HCT116 (cell line): ENCODE results near the gene PAEP. TPM values are rescaled to one million over a fixed set of nuclear protein-coding genes. Genes with fewer than 3 reads are reported as not detected.

Experiments
- ATAC-seq: fragments of 200-7000 bp; cut with Tn5 transposase; 2 replicates; pipeline ENCODE4 v1.9.1; 2020; ENCODE audit warnings: mild to moderate bottlenecking, moderate library complexity
- BruUV-seq: library from RNA; stranded (reverse); fragments of 400-500 nt; replicated peaks from 2 replicates; lab custom pipeline; 2021; lab: Mats Ljungman, UMichigan
- CTCF ChIA-PET: fragments of 300-600 bp; sonication (Branson Sonifier 250); formaldehyde crosslinking; loops from one replicate; lab custom pipeline; 2021; ENCODE audit warnings: antibody characterized with exemption; lab: Charles Lee
- POLR2A ChIA-PET: fragments of 300-600, 350-600 bp; sonication (Branson Sonifier 250); formaldehyde crosslinking; loops from one replicate; lab custom pipeline; 2021; ENCODE audit warnings: antibody characterized with exemption; lab: Charles Lee
- RAD21 ChIA-PET, 2 experiments: fragments of 300-600 bp; sonication (Branson Sonifier 250); formaldehyde crosslinking; loops; one replicate each; lab custom pipeline; 2023; ENCODE audit warnings: low total read pairs in 2 of 2; ENCODE audit not compliant: uncharacterized antibody in 2 of 2, unreplicated experiment in 2 of 2, low non-redundant PET in 1 of 2; lab: Charles Lee
- DNase-seq: peaks from one replicate; pipeline ENCODE4 v3.0.0-alpha.2; 2010; ENCODE audit warnings: low read depth, low spot score
- H2AFZ ChIP-seq: fragments of 200-600 bp; shearing (Covaris generic), sonication (generic); 2 replicates; pipeline ENCODE4 v1.6.1; 2017; ENCODE audit warnings: low read depth, mixed run types, mixed read lengths, antibody characterized with exemption, low read length; ENCODE audit not compliant: poor library complexity, severe bottlenecking
- H3K27ac ChIP-seq: 2 replicates; pipeline ENCODE4 v1.5.1; 2012; ENCODE audit warnings: low read depth, low read length
- H3K27me3 ChIP-seq: fragments of 200-600 bp; sonication (generic); 2 replicates; pipeline ENCODE4 v1.6.1; 2016; ENCODE audit warnings: mixed run types, low read length, mixed read lengths; ENCODE audit not compliant: insufficient read depth
- H3K36me3 ChIP-seq, 2 experiments: fragments of 200-500 bp in 1 of 2; fragments of 200-600 bp in 1 of 2; sonication (Bioruptor generic) in 1 of 2; sonication (generic) in 1 of 2; 2 replicates each; pipeline versions ENCODE4 v1.5.1 to v1.6.1; 2014 to 2016; ENCODE audit warnings: low read length in 2 of 2, inconsistent platforms in 1 of 2, mixed read lengths in 1 of 2, mixed run types in 1 of 2; ENCODE audit not compliant: insufficient read depth in 2 of 2, control insufficient read depth in 1 of 2
- H3K4me1 ChIP-seq, 2 experiments: fragments of 200-600 bp in 1 of 2; sonication (generic) in 1 of 2; 2 replicates each; pipeline versions ENCODE4 v1.5.1 to v1.6.1; 2012 to 2017; ENCODE audit warnings: low read length in 2 of 2, inconsistent platforms in 1 of 2, mild to moderate bottlenecking in 1 of 2, mixed read lengths in 1 of 2, mixed run types in 1 of 2, moderate library complexity in 1 of 2; ENCODE audit not compliant: insufficient read depth in 2 of 2, control insufficient read depth in 1 of 2
- H3K4me2 ChIP-seq: fragments of 200-600 bp; sonication (generic); 2 replicates; pipeline ENCODE4 v1.6.1; 2017; ENCODE audit warnings: mixed run types, low read length, mixed read lengths
- H3K4me3 ChIP-seq, 2 experiments: fragments of 200-600 bp in 1 of 2; sonication (generic) in 1 of 2; replicated peaks in 1 of 2; 2 replicates each; pipeline ENCODE4 v1.5.1; 2011 to 2016; ENCODE audit warnings: low read length in 2 of 2, control low read depth in 1 of 2, low read depth in 1 of 2, mild to moderate bottlenecking in 1 of 2, mixed read lengths in 1 of 2, mixed run types in 1 of 2
- H3K79me2 ChIP-seq: fragments of 200-600 bp; sonication (generic); 2 replicates; pipeline ENCODE4 v1.6.1; 2017; ENCODE audit warnings: mild to moderate bottlenecking, mixed run types, low read length, moderate library complexity, mixed read lengths; ENCODE audit not compliant: insufficient read depth
- H3K9ac ChIP-seq: fragments of 200-600 bp; sonication (generic); 2 replicates; pipeline ENCODE4 v1.6.1; 2016; ENCODE audit warnings: low read length, mixed read lengths
- H3K9me2 ChIP-seq: fragments of 200-600 bp; sonication (generic), shearing (Covaris generic); 2 replicates; pipeline ENCODE4 v1.6.1; 2017; ENCODE audit warnings: mixed run types, mild to moderate bottlenecking, moderate library complexity; ENCODE audit not compliant: insufficient read depth
- H3K9me3 ChIP-seq, 2 experiments: fragments of 200-500 bp in 1 of 2; fragments of 200-600 bp in 1 of 2; sonication (Bioruptor generic) in 1 of 2; sonication (generic) in 1 of 2; 2 replicates each; pipeline ENCODE4 v1.6.1; 2014 to 2017; ENCODE audit warnings: low read length in 2 of 2, mixed read lengths in 2 of 2, inconsistent platforms in 1 of 2, low read depth in 1 of 2, mild to moderate bottlenecking in 1 of 2, mixed run types in 1 of 2, moderate library complexity in 1 of 2; ENCODE audit not compliant: control insufficient read depth in 1 of 2, insufficient read depth in 1 of 2
- H4K20me1 ChIP-seq: fragments of 200-600 bp; sonication (generic), shearing (Covaris generic); 2 replicates; pipeline ENCODE4 v1.6.1; 2017; ENCODE audit warnings: mixed run types, mild to moderate bottlenecking, moderate library complexity; ENCODE audit not compliant: insufficient read depth
- ATF3 ChIP-seq: IDR thresholded peaks from 2 replicates; pipeline ENCODE4 v1.6.1; 2012
- CBX3 ChIP-seq: IDR thresholded peaks from 2 replicates; pipeline ENCODE4 v1.6.1; 2012; ENCODE audit warnings: low read depth
- CEBPB ChIP-seq: IDR thresholded peaks from 2 replicates; pipeline ENCODE4 v1.6.1; 2012; ENCODE audit warnings: low read depth
- EGR1 ChIP-seq: IDR thresholded peaks from 2 replicates; pipeline ENCODE4 v1.6.1; 2012; ENCODE audit warnings: low read depth
- ELF1 ChIP-seq: IDR thresholded peaks from 2 replicates; pipeline ENCODE4 v1.6.1; 2012; ENCODE audit warnings: low read depth, borderline replicate concordance
- EZH2 ChIP-seq: fragments of 200-600 bp; sonication (generic); IDR thresholded peaks from 2 replicates; pipeline ENCODE4 v1.6.1; 2017; ENCODE audit warnings: antibody characterized with exemption, mixed run types
- EZH2phosphoT487 ChIP-seq: fragments of 200-600 bp; IDR thresholded peaks from 2 replicates; pipeline ENCODE4 v1.6.1; 2018; ENCODE audit warnings: antibody characterized with exemption, borderline replicate concordance
- JUND ChIP-seq: IDR thresholded peaks from 2 replicates; pipeline ENCODE4 v1.6.1; 2012
- MAX ChIP-seq: IDR thresholded peaks from 2 replicates; pipeline ENCODE4 v1.6.1; 2012
- POLR2A ChIP-seq: IDR thresholded peaks from 2 replicates; pipeline ENCODE4 v1.7.0; 2011; ENCODE audit warnings: borderline replicate concordance; ENCODE audit not compliant: insufficient read depth, insufficient read length; ENCODE audit errors: extremely low read depth
- POLR2AphosphoS5 ChIP-seq: IDR thresholded peaks from 2 replicates; pipeline ENCODE4 v1.6.1; 2011; ENCODE audit warnings: mild to moderate bottlenecking, low read depth, low read length, moderate library complexity
- RAD21 ChIP-seq: IDR thresholded peaks from 2 replicates; pipeline ENCODE4 v1.6.1; 2012; ENCODE audit warnings: low read depth, mild to moderate bottlenecking
- REST ChIP-seq: IDR thresholded peaks from 2 replicates; pipeline ENCODE4 v1.6.1; 2012; ENCODE audit warnings: low read depth
- SIN3A ChIP-seq: IDR thresholded peaks from 2 replicates; pipeline ENCODE4 v1.6.1; 2012; ENCODE audit warnings: low read depth
- SP1 ChIP-seq: IDR thresholded peaks from 2 replicates; pipeline ENCODE4 v1.6.1; 2012; ENCODE audit warnings: low read depth
- TCF7L2 ChIP-seq: IDR thresholded peaks from 2 replicates; pipeline ENCODE4 v1.7.0; 2011; ENCODE audit warnings: borderline replicate concordance, inconsistent platforms; ENCODE audit not compliant: insufficient read depth, insufficient read length; ENCODE audit errors: extremely low read depth
- YY1 ChIP-seq: IDR thresholded peaks from 2 replicates; pipeline ENCODE4 v1.6.1; 2011; ENCODE audit warnings: low read length, low read depth, moderate library complexity, mild to moderate bottlenecking; ENCODE audit not compliant: insufficient replicate concordance; ENCODE audit errors: extremely low read depth
- ZFX ChIP-seq: fragments of 450-650 bp; IDR thresholded peaks from 2 replicates; pipeline ENCODE4 v1.6.1; 2017
- ZNF274 ChIP-seq: fragments of 200-500 bp; sonication (Bioruptor generic); IDR thresholded peaks from 2 replicates; pipeline ENCODE4 v1.6.1; 2014; ENCODE audit warnings: mild to moderate bottlenecking, low read depth, low read length, inconsistent platforms
- intact Hi-C: fragments of 100-400 bp; cut with micrococcal nuclease; formaldehyde crosslinking; loops from 2 replicates; pipeline ENCODE4 v1.10.0; 2022
- total RNA-seq: library from RNA; stranded (reverse); gene quantifications from one replicate; pipeline ENCODE4 v1.2.1, GENCODE V29; 2021; ENCODE audit not compliant: unreplicated experiment
- TF ChIP-seq, protein P1 (sequence below): IDR thresholded peaks from 2 replicates; pipeline ENCODE4 v1.6.1; 2011; ENCODE audit warnings: mild to moderate bottlenecking, low read length, moderate library complexity; ENCODE audit not compliant: insufficient replicate concordance; ENCODE audit errors: extremely low read depth

PAEP gene
- total RNA-seq, 1 experiment from 2014 or later, result not detected

- ChIA-PET POLR2A (no interaction called here), CTCF (no interaction called here), RAD21 (no interaction called here)
- Histone ChIP-seq H3K9me3 (no peaks in the 10 kb centered on the region), H3K27ac (no peak overlapping the region), H3K9me2 (no peaks in the 10 kb centered on the region), H4K20me1 (no peaks in the 10 kb centered on the region), H3K36me3 (no peaks in the 10 kb centered on the region), H3K4me1 (no peaks in the 10 kb centered on the region), H2AFZ (no peak overlapping the region), H3K4me3 (no peak overlapping the region), H3K79me2 (no peaks in the 10 kb centered on the region), H3K27me3 (0 out of 2 replicates have a peak, but pooled peaks cover 2% of the 10 kb centered on the region), H3K4me2 (no peak overlapping the region), H3K9ac (no peak overlapping the region)
- TF ChIP-seq EZH2, result no peak
- no peak for TF ChIP-seq POLR2A
- no peak for TF ChIP-seq CEBPB
- no peak for TF ChIP-seq ZFX
- no peak for TF ChIP-seq JUND
- TF ChIP-seq SP1, result no peak
- no peak for TF ChIP-seq POLR2AphosphoS5
- no peak for TF ChIP-seq CBX3
- no peak for TF ChIP-seq YY1
- TF ChIP-seq MAX, result no peak
- TF ChIP-seq ATF3, result no peak
- no peak for TF ChIP-seq TCF7L2
- no peak for TF ChIP-seq EGR1
- no peak for TF ChIP-seq ZNF274
- TF ChIP-seq EZH2phosphoT487, result no peak
- TF ChIP-seq SIN3A, result no peak
- TF ChIP-seq ELF1, result no peak
- no peak for TF ChIP-seq RAD21
- TF ChIP-seq, protein P1, sequence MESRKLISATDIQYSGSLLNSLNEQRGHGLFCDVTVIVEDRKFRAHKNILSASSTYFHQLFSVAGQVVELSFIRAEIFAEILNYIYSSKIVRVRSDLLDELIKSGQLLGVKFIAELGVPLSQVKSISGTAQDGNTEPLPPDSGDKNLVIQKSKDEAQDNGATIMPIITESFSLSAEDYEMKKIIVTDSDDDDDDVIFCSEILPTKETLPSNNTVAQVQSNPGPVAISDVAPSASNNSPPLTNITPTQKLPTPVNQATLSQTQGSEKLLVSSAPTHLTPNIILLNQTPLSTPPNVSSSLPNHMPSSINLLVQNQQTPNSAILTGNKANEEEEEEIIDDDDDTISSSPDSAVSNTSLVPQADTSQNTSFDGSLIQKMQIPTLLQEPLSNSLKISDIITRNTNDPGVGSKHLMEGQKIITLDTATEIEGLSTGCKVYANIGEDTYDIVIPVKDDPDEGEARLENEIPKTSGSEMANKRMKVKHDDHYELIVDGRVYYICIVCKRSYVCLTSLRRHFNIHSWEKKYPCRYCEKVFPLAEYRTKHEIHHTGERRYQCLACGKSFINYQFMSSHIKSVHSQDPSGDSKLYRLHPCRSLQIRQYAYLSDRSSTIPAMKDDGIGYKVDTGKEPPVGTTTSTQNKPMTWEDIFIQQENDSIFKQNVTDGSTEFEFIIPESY, result no peak
- TF ChIP-seq REST, result no peak
- no TSS peak for BruUV-seq
- intact Hi-C loops, result no loop called here
- ATAC-seq, result no peak
- no peak for DNase-seq
These were observed 11.1 kb upstream of the PAEP start for GRCh38 chr9:135550344-135550918.
